SK-N-SH treated with all-trans-retinoic acid at 6 μM for 48 hours (cell line): Measurements from ENCODE around the gene BANP.

Source experiments
- ATAC-seq: fragments of 200-7000 bp; cut with Tn5 transposase; 3 replicates; pipeline ENCODE4 v1.9.1; 2020; ENCODE audit warnings: mild to moderate bottlenecking, moderate library complexity
- BACH2 ChIP-seq: fragments of 250-450 bp; sonication (Bioruptor Pico); IDR thresholded peaks from 2 replicates; pipeline ENCODE4 v1.9.0; 2021; ENCODE audit warnings: mild to moderate bottlenecking, borderline replicate concordance
- CSDC2 ChIP-seq: fragments of 250-450 bp; sonication (Bioruptor Pico); IDR thresholded peaks from 2 replicates; pipeline ENCODE4 v1.5.0; 2020; ENCODE audit warnings: mild to moderate bottlenecking, moderate library complexity
- CSRNP3 ChIP-seq: fragments of 250-450 bp; sonication (Bioruptor Pico); IDR thresholded peaks from 2 replicates; pipeline ENCODE4 v1.5.1; 2021; ENCODE audit warnings: mild to moderate bottlenecking, moderate library complexity
- ESRRG ChIP-seq: fragments of 250-450 bp; sonication (Bioruptor Pico); IDR thresholded peaks from 2 replicates; pipeline ENCODE4 v1.6.1; 2021; ENCODE audit warnings: mild to moderate bottlenecking
- GLIS3 ChIP-seq: fragments of 250-450 bp; sonication (Bioruptor Pico); IDR thresholded peaks from 2 replicates; pipeline ENCODE4 v1.5.0; 2020; ENCODE audit warnings: mild to moderate bottlenecking, moderate library complexity
- ISL1 ChIP-seq: fragments of 250-450 bp; sonication (Bioruptor Pico); IDR thresholded peaks from 2 replicates; pipeline ENCODE4 v2.1.2; 2022; ENCODE audit warnings: mild to moderate bottlenecking, moderate library complexity
- OSR1 ChIP-seq: fragments of 250-450 bp; sonication (Bioruptor Pico); IDR thresholded peaks from 2 replicates; pipeline ENCODE4 v1.8.0; 2022; ENCODE audit warnings: moderate library complexity, mild to moderate bottlenecking, inconsistent platforms
- PPARA ChIP-seq: fragments of 250-450 bp; sonication (Bioruptor Pico); IDR thresholded peaks from 2 replicates; pipeline ENCODE4 v1.5.0; 2020; ENCODE audit warnings: mild to moderate bottlenecking, borderline replicate concordance
- RARB ChIP-seq: fragments of 250-450 bp; sonication (Bioruptor Pico); IDR thresholded peaks from 2 replicates; pipeline ENCODE4 v1.8.0; 2021; ENCODE audit warnings: mild to moderate bottlenecking, moderate library complexity
- TCF4 ChIP-seq: fragments of 250-450 bp; sonication (Bioruptor Pico); IDR thresholded peaks from 2 replicates; pipeline ENCODE4 v1.8.0; 2021; ENCODE audit warnings: mild to moderate bottlenecking, moderate library complexity, borderline replicate concordance
- TOX ChIP-seq: fragments of 250-450 bp; sonication (Bioruptor Pico); IDR thresholded peaks from 2 replicates; pipeline ENCODE4 v1.8.0; 2021; ENCODE audit warnings: mild to moderate bottlenecking, moderate library complexity, borderline replicate concordance
- ZC3H10 ChIP-seq: fragments of 250-450 bp; sonication (Bioruptor Pico); IDR thresholded peaks from 2 replicates; pipeline ENCODE4 v1.5.1; 2021; ENCODE audit warnings: mild to moderate bottlenecking, moderate library complexity
- ZFP3 ChIP-seq: fragments of 250-450 bp; sonication (Bioruptor Pico); IDR thresholded peaks from 2 replicates; pipeline ENCODE4 v1.5.0; 2020; ENCODE audit warnings: mild to moderate bottlenecking, moderate library complexity
- ZFP30 ChIP-seq: fragments of 450-650 bp; formaldehyde crosslinking; IDR thresholded peaks from 2 replicates; pipeline ENCODE4 v1.5.0; 2022; ENCODE audit warnings: mild to moderate bottlenecking, moderate library complexity
- TF ChIP-seq, protein P1 (sequence below): fragments of 250-450 bp; sonication (Bioruptor Pico); IDR thresholded peaks from 2 replicates; pipeline ENCODE4 v1.8.0; 2020; ENCODE audit warnings: mild to moderate bottlenecking, moderate library complexity, borderline replicate concordance
- TF ChIP-seq, protein P2 (sequence below): fragments of 250-450 bp; sonication (Bioruptor Pico); IDR thresholded peaks from 2 replicates; pipeline ENCODE4 v1.5.0; 2020; ENCODE audit warnings: mild to moderate bottlenecking, moderate library complexity
- TF ChIP-seq, protein P3 (sequence below): fragments of 250-450 bp; sonication (Bioruptor Pico); IDR thresholded peaks from 2 replicates; pipeline ENCODE4 v1.8.0; 2021; ENCODE audit warnings: low read depth, mild to moderate bottlenecking, moderate library complexity, borderline replicate concordance

Gene BANP

GRCh38 chr16:88045820-88046303 is 94.6 kb downstream of the BANP start:
- TF ChIP-seq CSDC2 (CRISPR knock-in tag) (no peak), ZFP3 (CRISPR knock-in tag) (no peak), OSR1 (CRISPR knock-in tag) (no peak), CSRNP3 (CRISPR knock-in tag) (no peak), ISL1 (CRISPR knock-in tag) (no peak), ESRRG (CRISPR knock-in tag) (no peak), ZC3H10 (CRISPR knock-in tag) (no peak)
- TF ChIP-seq, protein P1, sequence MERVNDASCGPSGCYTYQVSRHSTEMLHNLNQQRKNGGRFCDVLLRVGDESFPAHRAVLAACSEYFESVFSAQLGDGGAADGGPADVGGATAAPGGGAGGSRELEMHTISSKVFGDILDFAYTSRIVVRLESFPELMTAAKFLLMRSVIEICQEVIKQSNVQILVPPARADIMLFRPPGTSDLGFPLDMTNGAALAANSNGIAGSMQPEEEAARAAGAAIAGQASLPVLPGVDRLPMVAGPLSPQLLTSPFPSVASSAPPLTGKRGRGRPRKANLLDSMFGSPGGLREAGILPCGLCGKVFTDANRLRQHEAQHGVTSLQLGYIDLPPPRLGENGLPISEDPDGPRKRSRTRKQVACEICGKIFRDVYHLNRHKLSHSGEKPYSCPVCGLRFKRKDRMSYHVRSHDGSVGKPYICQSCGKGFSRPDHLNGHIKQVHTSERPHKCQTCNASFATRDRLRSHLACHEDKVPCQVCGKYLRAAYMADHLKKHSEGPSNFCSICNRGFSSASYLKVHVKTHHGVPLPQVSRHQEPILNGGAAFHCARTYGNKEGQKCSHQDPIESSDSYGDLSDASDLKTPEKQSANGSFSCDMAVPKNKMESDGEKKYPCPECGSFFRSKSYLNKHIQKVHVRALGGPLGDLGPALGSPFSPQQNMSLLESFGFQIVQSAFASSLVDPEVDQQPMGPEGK (CRISPR knock-in tag): no peak
- TF ChIP-seq, protein P2, sequence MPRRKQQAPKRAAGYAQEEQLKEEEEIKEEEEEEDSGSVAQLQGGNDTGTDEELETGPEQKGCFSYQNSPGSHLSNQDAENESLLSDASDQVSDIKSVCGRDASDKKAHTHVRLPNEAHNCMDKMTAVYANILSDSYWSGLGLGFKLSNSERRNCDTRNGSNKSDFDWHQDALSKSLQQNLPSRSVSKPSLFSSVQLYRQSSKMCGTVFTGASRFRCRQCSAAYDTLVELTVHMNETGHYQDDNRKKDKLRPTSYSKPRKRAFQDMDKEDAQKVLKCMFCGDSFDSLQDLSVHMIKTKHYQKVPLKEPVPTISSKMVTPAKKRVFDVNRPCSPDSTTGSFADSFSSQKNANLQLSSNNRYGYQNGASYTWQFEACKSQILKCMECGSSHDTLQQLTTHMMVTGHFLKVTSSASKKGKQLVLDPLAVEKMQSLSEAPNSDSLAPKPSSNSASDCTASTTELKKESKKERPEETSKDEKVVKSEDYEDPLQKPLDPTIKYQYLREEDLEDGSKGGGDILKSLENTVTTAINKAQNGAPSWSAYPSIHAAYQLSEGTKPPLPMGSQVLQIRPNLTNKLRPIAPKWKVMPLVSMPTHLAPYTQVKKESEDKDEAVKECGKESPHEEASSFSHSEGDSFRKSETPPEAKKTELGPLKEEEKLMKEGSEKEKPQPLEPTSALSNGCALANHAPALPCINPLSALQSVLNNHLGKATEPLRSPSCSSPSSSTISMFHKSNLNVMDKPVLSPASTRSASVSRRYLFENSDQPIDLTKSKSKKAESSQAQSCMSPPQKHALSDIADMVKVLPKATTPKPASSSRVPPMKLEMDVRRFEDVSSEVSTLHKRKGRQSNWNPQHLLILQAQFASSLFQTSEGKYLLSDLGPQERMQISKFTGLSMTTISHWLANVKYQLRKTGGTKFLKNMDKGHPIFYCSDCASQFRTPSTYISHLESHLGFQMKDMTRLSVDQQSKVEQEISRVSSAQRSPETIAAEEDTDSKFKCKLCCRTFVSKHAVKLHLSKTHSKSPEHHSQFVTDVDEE (CRISPR knock-in tag): no peak
- ATAC-seq: no peak

- ATAC-seq: no peak
- TF ChIP-seq ESRRG (CRISPR knock-in tag) (no peak), TOX (CRISPR knock-in tag) (no peak)
These were observed 96.2 kb downstream of the BANP start for GRCh38 chr16:88047462-88047861.

- no peak for TF ChIP-seq TOX (CRISPR knock-in tag)
- TF ChIP-seq OSR1 (CRISPR knock-in tag): no peak
- no peak for TF ChIP-seq TCF4 (CRISPR knock-in tag)
- ATAC-seq: no peak
These were observed 97.8 kb downstream of the BANP start for GRCh38 chr16:88048985-88049384.

- TF ChIP-seq, protein P1 (CRISPR knock-in tag): no peak
- TF ChIP-seq TCF4 (CRISPR knock-in tag): peak; percentile 14; the same call in 1 of the 2 replicates
- TF ChIP-seq, all 23 proteins: peak for 1
- ATAC-seq: no peak
These were observed 98.6 kb downstream of the BANP start for GRCh38 chr16:88049561-88050545.

DNA sequence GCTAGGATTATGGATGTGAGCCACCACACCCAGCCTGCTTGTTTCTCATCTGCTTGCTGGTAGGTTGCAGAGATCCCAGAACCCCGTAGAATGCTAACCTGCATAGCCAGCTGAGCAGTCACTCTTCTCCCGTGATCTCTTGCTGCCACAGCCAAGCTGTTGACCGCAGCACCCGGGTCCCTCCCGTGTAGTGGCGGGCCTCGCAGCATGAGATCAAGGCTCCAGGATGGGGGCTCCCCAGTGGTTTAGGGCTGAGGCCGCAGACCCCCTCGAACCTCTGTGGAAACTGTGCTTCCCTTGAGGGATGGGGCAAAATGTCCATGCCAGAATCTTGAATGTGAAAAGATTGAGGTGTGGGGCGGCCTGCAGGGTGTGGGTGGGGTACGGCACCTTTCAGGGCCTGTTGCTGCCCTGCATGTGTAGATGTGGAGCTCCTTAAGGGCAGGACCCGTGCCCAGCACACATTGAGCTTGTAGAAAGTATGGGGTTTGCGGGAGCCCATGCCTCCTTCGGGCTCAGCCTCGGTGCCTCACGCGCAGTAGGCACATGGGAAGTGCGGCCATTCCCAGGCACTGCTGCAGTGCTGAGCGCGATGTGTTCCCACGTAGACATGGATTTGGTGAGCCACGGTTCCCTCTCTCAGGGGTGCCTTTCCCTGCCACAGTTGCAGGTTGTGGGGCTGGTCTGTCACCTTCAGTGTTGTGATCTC is 99.9 kb downstream of the BANP start:
- TF ChIP-seq, protein P3, sequence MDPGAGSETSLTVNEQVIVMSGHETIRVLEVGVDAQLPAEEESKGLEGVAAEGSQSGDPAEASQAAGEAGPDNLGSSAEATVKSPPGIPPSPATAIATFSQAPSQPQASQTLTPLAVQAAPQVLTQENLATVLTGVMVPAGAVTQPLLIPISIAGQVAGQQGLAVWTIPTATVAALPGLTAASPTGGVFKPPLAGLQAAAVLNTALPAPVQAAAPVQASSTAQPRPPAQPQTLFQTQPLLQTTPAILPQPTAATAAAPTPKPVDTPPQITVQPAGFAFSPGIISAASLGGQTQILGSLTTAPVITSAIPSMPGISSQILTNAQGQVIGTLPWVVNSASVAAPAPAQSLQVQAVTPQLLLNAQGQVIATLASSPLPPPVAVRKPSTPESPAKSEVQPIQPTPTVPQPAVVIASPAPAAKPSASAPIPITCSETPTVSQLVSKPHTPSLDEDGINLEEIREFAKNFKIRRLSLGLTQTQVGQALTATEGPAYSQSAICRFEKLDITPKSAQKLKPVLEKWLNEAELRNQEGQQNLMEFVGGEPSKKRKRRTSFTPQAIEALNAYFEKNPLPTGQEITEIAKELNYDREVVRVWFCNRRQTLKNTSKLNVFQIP (CRISPR knock-in tag): no peak
- no peak for TF ChIP-seq GLIS3
- TF ChIP-seq PPARA (CRISPR knock-in tag): no peak
- no peak for TF ChIP-seq BACH2 (CRISPR knock-in tag)
- no peak for TF ChIP-seq ESRRG (CRISPR knock-in tag)
- no peak for TF ChIP-seq ZFP30 (CRISPR knock-in tag)
- TF ChIP-seq RARB (CRISPR knock-in tag): no peak
- TF ChIP-seq TCF4 (CRISPR knock-in tag): no peak
- TF ChIP-seq, protein P1 (CRISPR knock-in tag): no peak
- no peak for TF ChIP-seq CSRNP3 (CRISPR knock-in tag)
- no peak for ATAC-seq
